ENCODE measurements around the gene PDE4A.

- TF ChIP-seq, protein P1, sequence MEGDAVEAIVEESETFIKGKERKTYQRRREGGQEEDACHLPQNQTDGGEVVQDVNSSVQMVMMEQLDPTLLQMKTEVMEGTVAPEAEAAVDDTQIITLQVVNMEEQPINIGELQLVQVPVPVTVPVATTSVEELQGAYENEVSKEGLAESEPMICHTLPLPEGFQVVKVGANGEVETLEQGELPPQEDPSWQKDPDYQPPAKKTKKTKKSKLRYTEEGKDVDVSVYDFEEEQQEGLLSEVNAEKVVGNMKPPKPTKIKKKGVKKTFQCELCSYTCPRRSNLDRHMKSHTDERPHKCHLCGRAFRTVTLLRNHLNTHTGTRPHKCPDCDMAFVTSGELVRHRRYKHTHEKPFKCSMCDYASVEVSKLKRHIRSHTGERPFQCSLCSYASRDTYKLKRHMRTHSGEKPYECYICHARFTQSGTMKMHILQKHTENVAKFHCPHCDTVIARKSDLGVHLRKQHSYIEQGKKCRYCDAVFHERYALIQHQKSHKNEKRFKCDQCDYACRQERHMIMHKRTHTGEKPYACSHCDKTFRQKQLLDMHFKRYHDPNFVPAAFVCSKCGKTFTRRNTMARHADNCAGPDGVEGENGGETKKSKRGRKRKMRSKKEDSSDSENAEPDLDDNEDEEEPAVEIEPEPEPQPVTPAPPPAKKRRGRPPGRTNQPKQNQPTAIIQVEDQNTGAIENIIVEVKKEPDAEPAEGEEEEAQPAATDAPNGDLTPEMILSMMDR (conservative IDR thresholded peaks at IDR 0.05; ENCODE audit: low read depth, low read length) = no peak
- no peak for TF ChIP-seq EZH2 (IDR thresholded peaks at IDR 0.05; ENCODE audit: low read length, unreplicated experiment)
- no peak for TF ChIP-seq EZH2phosphoT487 (IDR thresholded peaks at IDR 0.05; ENCODE audit: borderline replicate concordance, low read length)
These were observed 52.9 kb downstream of the PDE4A start for GRCh38 chr19:10473192-10473591.
